Measurements from ENCODE around the gene SYT11. TPM values are rescaled to one million over a fixed set of nuclear protein-coding genes. Genes with fewer than 3 reads are reported as not detected.

SYT11 gene
- total RNA-seq, 1 experiment from 2014 or later, result 6.1 TPM

DNA sequence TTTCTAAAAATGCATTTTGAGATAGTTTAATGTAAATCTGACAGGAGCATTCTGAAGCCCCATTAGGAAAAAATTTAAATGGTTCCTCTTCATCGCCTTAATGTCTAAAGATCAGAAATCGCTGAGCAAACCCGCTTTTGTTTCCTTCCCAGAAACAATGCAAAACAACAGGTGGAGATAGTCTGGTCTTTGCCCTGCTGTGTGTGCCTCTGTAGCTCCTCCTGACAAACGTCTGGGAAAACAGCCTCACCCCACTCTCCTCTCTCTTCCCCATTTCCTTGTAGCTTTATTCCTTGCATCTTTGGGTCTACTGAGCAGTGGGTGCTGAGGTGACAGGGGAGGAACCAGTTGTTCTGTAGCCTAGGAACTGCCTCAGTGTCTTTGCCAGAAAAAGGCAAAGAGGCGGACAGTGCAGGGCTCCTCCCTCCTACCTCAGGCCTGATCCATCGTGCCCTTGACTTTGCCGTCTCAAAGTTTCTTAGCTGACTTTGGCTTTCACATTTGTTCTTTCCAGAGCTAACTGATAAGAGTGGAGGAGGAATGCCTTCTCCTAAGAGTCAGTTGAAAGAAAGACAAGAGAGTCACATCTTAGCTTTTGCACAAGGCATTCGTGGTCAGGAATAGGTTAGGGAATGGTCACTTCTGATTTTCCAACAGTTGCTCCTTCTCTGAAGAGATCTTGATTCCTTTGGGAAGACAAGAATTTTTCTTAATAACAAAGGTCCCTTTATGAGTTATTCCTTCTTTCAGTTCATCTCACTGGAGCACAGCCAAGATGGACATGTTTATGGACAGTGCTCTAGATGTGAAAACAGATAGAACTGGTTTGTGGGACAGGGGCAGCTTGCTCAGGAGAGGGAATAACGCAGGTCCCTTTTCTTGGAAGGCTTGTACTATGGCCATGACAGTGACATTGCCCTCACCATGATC is 24.9 kb downstream of the SYT11 start:
- H3K36me3 Mint-ChIP-seq, result no peaks in the 10 kb centered on the region
- ChIA-PET POLR2A (no interaction called here), CTCF (interaction anchor here (1.3 to 1.7 kb wide), 2 partner anchors 54 to 94 kb away, joined by 4 to 5 read pairs; partner anchors contain the start of gene ARHGEF2)
- ATAC-seq (peak; percentile 34), DNase-seq (ENCODE audit: low spot score) (no peak)
- no peaks in the 10 kb centered on the region for H3K27me3 Mint-ChIP-seq (ENCODE audit: low read depth)
- 0 out of 2 replicates have a peak overlapping the region, but pooled peaks have one; percentile 58 for H3K27ac Mint-ChIP-seq
- 0 out of 2 replicates have a peak, but pooled peaks cover 5% of the 10 kb centered on the region for H3K4me1 Mint-ChIP-seq
- no peaks in the 10 kb centered on the region for H3K9me3 Mint-ChIP-seq
- TF ChIP-seq TP53 (CRISPR knock-in tag; IDR thresholded peaks at IDR 0.05), result no peak
- TF ChIP-seq ZNF219 (CRISPR knock-in tag; IDR thresholded peaks at IDR 0.05; ENCODE audit: borderline replicate concordance), result no peak
- TF ChIP-seq, protein P1, sequence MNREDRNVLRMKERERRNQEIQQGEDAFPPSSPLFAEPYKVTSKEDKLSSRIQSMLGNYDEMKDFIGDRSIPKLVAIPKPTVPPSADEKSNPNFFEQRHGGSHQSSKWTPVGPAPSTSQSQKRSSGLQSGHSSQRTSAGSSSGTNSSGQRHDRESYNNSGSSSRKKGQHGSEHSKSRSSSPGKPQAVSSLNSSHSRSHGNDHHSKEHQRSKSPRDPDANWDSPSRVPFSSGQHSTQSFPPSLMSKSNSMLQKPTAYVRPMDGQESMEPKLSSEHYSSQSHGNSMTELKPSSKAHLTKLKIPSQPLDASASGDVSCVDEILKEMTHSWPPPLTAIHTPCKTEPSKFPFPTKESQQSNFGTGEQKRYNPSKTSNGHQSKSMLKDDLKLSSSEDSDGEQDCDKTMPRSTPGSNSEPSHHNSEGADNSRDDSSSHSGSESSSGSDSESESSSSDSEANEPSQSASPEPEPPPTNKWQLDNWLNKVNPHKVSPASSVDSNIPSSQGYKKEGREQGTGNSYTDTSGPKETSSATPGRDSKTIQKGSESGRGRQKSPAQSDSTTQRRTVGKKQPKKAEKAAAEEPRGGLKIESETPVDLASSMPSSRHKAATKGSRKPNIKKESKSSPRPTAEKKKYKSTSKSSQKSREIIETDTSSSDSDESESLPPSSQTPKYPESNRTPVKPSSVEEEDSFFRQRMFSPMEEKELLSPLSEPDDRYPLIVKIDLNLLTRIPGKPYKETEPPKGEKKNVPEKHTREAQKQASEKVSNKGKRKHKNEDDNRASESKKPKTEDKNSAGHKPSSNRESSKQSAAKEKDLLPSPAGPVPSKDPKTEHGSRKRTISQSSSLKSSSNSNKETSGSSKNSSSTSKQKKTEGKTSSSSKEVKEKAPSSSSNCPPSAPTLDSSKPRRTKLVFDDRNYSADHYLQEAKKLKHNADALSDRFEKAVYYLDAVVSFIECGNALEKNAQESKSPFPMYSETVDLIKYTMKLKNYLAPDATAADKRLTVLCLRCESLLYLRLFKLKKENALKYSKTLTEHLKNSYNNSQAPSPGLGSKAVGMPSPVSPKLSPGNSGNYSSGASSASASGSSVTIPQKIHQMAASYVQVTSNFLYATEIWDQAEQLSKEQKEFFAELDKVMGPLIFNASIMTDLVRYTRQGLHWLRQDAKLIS (CRISPR knock-in tag; IDR thresholded peaks at IDR 0.05; ENCODE audit: borderline replicate concordance), result no peak
- TF ChIP-seq, protein P2, sequence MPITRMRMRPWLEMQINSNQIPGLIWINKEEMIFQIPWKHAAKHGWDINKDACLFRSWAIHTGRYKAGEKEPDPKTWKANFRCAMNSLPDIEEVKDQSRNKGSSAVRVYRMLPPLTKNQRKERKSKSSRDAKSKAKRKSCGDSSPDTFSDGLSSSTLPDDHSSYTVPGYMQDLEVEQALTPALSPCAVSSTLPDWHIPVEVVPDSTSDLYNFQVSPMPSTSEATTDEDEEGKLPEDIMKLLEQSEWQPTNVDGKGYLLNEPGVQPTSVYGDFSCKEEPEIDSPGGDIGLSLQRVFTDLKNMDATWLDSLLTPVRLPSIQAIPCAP (CRISPR knock-in tag; IDR thresholded peaks at IDR 0.05), result no peak
- TF ChIP-seq, protein P3, sequence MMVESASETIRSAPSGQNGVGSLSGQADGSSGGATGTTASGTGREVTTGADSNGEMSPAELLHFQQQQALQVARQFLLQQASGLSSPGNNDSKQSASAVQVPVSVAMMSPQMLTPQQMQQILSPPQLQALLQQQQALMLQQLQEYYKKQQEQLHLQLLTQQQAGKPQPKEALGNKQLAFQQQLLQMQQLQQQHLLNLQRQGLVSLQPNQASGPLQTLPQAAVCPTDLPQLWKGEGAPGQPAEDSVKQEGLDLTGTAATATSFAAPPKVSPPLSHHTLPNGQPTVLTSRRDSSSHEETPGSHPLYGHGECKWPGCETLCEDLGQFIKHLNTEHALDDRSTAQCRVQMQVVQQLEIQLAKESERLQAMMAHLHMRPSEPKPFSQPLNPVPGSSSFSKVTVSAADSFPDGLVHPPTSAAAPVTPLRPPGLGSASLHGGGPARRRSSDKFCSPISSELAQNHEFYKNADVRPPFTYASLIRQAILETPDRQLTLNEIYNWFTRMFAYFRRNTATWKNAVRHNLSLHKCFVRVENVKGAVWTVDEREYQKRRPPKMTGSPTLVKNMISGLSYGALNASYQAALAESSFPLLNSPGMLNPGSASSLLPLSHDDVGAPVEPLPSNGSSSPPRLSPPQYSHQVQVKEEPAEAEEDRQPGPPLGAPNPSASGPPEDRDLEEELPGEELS (CRISPR knock-in tag; IDR thresholded peaks at IDR 0.05), result no peak
- TF ChIP-seq, protein P4, sequence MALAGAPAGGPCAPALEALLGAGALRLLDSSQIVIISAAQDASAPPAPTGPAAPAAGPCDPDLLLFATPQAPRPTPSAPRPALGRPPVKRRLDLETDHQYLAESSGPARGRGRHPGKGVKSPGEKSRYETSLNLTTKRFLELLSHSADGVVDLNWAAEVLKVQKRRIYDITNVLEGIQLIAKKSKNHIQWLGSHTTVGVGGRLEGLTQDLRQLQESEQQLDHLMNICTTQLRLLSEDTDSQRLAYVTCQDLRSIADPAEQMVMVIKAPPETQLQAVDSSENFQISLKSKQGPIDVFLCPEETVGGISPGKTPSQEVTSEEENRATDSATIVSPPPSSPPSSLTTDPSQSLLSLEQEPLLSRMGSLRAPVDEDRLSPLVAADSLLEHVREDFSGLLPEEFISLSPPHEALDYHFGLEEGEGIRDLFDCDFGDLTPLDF (CRISPR knock-in tag; IDR thresholded peaks at IDR 0.05), result no peak
- no peak for TF ChIP-seq JAZF1 (CRISPR knock-in tag; IDR thresholded peaks at IDR 0.05)
- TF ChIP-seq TEAD1 (CRISPR knock-in tag; IDR thresholded peaks at IDR 0.05), result no peak
- TF ChIP-seq TCF7 (CRISPR knock-in tag; IDR thresholded peaks at IDR 0.05; ENCODE audit: low read depth), result no peak
- TF ChIP-seq, protein P5, sequence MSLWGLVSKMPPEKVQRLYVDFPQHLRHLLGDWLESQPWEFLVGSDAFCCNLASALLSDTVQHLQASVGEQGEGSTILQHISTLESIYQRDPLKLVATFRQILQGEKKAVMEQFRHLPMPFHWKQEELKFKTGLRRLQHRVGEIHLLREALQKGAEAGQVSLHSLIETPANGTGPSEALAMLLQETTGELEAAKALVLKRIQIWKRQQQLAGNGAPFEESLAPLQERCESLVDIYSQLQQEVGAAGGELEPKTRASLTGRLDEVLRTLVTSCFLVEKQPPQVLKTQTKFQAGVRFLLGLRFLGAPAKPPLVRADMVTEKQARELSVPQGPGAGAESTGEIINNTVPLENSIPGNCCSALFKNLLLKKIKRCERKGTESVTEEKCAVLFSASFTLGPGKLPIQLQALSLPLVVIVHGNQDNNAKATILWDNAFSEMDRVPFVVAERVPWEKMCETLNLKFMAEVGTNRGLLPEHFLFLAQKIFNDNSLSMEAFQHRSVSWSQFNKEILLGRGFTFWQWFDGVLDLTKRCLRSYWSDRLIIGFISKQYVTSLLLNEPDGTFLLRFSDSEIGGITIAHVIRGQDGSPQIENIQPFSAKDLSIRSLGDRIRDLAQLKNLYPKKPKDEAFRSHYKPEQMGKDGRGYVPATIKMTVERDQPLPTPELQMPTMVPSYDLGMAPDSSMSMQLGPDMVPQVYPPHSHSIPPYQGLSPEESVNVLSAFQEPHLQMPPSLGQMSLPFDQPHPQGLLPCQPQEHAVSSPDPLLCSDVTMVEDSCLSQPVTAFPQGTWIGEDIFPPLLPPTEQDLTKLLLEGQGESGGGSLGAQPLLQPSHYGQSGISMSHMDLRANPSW (CRISPR knock-in tag; conservative IDR thresholded peaks at IDR 0.05; ENCODE audit: low read depth), result no peak
- H3K4me3 Mint-ChIP-seq, result no peak overlapping the region

DNA sequence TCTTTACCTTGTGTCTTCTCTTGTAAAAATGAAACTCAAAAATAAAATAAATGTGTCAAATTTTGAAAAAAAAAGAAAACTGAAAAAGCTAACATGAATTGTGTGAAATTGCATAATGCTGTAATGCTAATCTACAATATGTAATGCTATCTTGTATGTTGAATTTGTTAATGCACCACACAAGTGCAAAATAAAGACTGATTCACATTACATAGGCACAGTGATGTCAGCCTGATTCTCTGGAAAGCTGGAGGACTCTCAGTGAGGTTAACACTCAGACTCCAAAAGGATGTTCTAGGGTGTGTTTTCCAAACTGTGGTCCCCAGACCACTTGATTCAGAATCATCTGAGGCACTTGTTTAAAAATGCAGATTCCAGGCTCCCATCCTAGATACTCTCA is 25.6 kb downstream of the SYT11 start:
- ChIA-PET POLR2A (no interaction called here), CTCF (interaction anchor here (1.3 kb wide), 1 partner anchor 53 kb away, joined by 5 read pairs; no protein-coding TSS in a partner anchor)
- no peak for ATAC-seq
- Mint-ChIP-seq H3K27me3 (ENCODE audit: low read depth) (no peaks in the 10 kb centered on the region), H3K36me3 (no peaks in the 10 kb centered on the region), H3K4me3 (no peak overlapping the region), H3K4me1 (0 out of 2 replicates have a peak, but pooled peaks cover 5% of the 10 kb centered on the region), H3K9me3 (no peaks in the 10 kb centered on the region), H3K27ac (no peak overlapping the region)
- no peak for DNase-seq (ENCODE audit: low spot score)
- TF ChIP-seq, protein P6, sequence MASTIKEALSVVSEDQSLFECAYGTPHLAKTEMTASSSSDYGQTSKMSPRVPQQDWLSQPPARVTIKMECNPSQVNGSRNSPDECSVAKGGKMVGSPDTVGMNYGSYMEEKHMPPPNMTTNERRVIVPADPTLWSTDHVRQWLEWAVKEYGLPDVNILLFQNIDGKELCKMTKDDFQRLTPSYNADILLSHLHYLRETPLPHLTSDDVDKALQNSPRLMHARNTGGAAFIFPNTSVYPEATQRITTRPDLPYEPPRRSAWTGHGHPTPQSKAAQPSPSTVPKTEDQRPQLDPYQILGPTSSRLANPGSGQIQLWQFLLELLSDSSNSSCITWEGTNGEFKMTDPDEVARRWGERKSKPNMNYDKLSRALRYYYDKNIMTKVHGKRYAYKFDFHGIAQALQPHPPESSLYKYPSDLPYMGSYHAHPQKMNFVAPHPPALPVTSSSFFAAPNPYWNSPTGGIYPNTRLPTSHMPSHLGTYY (CRISPR knock-in tag; IDR thresholded peaks at IDR 0.05), result no peak
- TF ChIP-seq, protein P7, sequence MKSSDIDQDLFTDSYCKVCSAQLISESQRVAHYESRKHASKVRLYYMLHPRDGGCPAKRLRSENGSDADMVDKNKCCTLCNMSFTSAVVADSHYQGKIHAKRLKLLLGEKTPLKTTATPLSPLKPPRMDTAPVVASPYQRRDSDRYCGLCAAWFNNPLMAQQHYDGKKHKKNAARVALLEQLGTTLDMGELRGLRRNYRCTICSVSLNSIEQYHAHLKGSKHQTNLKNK (CRISPR knock-in tag; IDR thresholded peaks at IDR 0.05), result no peak
- TF ChIP-seq, protein P8, sequence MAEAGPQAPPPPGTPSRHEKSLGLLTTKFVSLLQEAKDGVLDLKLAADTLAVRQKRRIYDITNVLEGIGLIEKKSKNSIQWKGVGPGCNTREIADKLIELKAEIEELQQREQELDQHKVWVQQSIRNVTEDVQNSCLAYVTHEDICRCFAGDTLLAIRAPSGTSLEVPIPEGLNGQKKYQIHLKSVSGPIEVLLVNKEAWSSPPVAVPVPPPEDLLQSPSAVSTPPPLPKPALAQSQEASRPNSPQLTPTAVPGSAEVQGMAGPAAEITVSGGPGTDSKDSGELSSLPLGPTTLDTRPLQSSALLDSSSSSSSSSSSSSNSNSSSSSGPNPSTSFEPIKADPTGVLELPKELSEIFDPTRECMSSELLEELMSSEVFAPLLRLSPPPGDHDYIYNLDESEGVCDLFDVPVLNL (CRISPR knock-in tag; IDR thresholded peaks at IDR 0.05; ENCODE audit: borderline replicate concordance, low read depth), result no peak
- no peak for TF ChIP-seq GTF2I (CRISPR knock-in tag; conservative IDR thresholded peaks at IDR 0.05)
- TF ChIP-seq, protein P9, sequence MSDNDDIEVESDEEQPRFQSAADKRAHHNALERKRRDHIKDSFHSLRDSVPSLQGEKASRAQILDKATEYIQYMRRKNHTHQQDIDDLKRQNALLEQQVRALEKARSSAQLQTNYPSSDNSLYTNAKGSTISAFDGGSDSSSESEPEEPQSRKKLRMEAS (CRISPR knock-in tag; IDR thresholded peaks at IDR 0.05), result no peak
- TF ChIP-seq FOXK1 (CRISPR knock-in tag; IDR thresholded peaks at IDR 0.05), result no peak
- no peak for TF ChIP-seq RELA (CRISPR knock-in tag; IDR thresholded peaks at IDR 0.05; ENCODE audit: borderline replicate concordance)
